GM10248 (cell line): ENCODE measurements around the gene SPPL3.
"Not testable (repeated sequence)": the region's sequence is repeated elsewhere in the genome, so short reads cannot be mapped to it uniquely, and the experiment has no call there.

ENCODE experiments used
- CTCF ChIA-PET: fragments of 300-600 bp; sonication (Branson Sonifier 250); formaldehyde crosslinking; extraction: SDS; loops from one replicate; lab custom pipeline; 2021; ENCODE audit warnings: antibody characterized with exemption; lab: Yijun Ruan, JAX
- POLR2A ChIA-PET: fragments of 350-650 bp; sonication (Branson Sonifier 250); formaldehyde crosslinking; extraction: SDS; loops from one replicate; lab custom pipeline; 2020; ENCODE audit warnings: antibody characterized with exemption; lab: Yijun Ruan, JAX
- DNase-seq: peaks from one replicate; pipeline ENCODE4 v3.0.0; 2012; ENCODE audit errors: extremely low spot score
- CTCF ChIP-seq: IDR thresholded peaks from 2 replicates; pipeline ENCODE4 v1.5.1; 2012; ENCODE audit warnings: mild to moderate bottlenecking, low read depth; ENCODE audit errors: extremely low read depth, missing control alignments, control extremely low read depth

Gene SPPL3

GRCh38 chr12:120905856-120906384 lies 1.8 kb upstream of the SPPL3 start:
- no peak for TF ChIP-seq CTCF
- CTCF ChIA-PET: interaction anchor here (0.7 to 4.7 kb wide), 7 partner anchors 17 to 323 kb away, joined by 3 to 21 read pairs (median 4); partner anchors contain the start of gene ACADS
- POLR2A ChIA-PET: interaction anchor here (0.5 to 0.7 kb wide), 2 partner anchors 20 to 62 kb away, joined by 6 to 7 read pairs; no protein-coding TSS in a partner anchor
- DNase-seq: no peak

GRCh38 chr12:120903412-120904196 lies 554 bp downstream of the SPPL3 start:
- DNase-seq: peak; percentile 80
- ChIA-PET CTCF (interaction anchor here (1.0 to 4.7 kb wide), 6 partner anchors 9 to 68 kb away, joined by 4 to 21 read pairs (median 5); no protein-coding TSS in a partner anchor), POLR2A (interaction anchor here (0.5 to 1.5 kb wide), 4 partner anchors 13 to 1598 kb away, joined by 3 to 8 read pairs (median 5); no protein-coding TSS in a partner anchor)
- no peak for TF ChIP-seq CTCF

- DNase-seq: no peak
- ChIA-PET POLR2A (interaction anchor here (0.6 to 1.5 kb wide), 5 partner anchors 12 to 784 kb away, joined by 3 to 7 read pairs (median 4); no protein-coding TSS in a partner anchor), CTCF (interaction anchor here (1.0 to 4.7 kb wide), 6 partner anchors 12 to 253 kb away, joined by 3 to 21 read pairs (median 4); no protein-coding TSS in a partner anchor)
- no peak for TF ChIP-seq CTCF
Observed at GRCh38 chr12:120902846-120903411, 1.2 kb downstream of the SPPL3 start.

- no peak for TF ChIP-seq CTCF
- ChIA-PET POLR2A (interaction anchor here (1.5 kb wide), 2 partner anchors 11 to 16 kb away, joined by 4 to 6 read pairs; no protein-coding TSS in a partner anchor), CTCF (interaction anchor here (1.1 to 4.7 kb wide), 6 partner anchors 13 to 70 kb away, joined by 3 to 21 read pairs (median 3); no protein-coding TSS in a partner anchor)
- DNase-seq: peak; percentile 29
Observed at GRCh38 chr12:120901818-120902217, 2.3 kb downstream of the SPPL3 start.

GRCh38 chr12:120901101-120901500 lies 3.1 kb downstream of the SPPL3 start:
- POLR2A ChIA-PET: not testable (repeated sequence)
- CTCF ChIA-PET: interaction anchor here (1.1 to 2.1 kb wide), 3 partner anchors 41 to 71 kb away, joined by 3 to 11 read pairs (median 3); no protein-coding TSS in a partner anchor

GRCh38 chr12:120895532-120895931 lies 8.6 kb downstream of the SPPL3 start:
- no peak for DNase-seq
- ChIA-PET POLR2A (no interaction called here), CTCF (interaction anchor here (1.0 to 1.9 kb wide), 3 partner anchors 9 to 17 kb away, joined by 3 to 5 read pairs (median 5); partner anchors contain the start of gene SPPL3)
- no peak for TF ChIP-seq CTCF

More at GRCh38 chr12:120901101-120901500, 3.1 kb downstream of the SPPL3 start:
- DNase-seq: not testable (repeated sequence)
